Measurements from ENCODE around the gene ZMAT5. TPM values are rescaled to one million over a fixed set of nuclear protein-coding genes. Genes with fewer than 3 reads are reported as not detected.
A peak's percentile ranks its signal among the peaks of the same experiment; 100 is the strongest.

ZMAT5 gene
- total and polyA plus RNA-seq, 2 of the 13 experiments (the other 11 are each of a cell fraction or from before 2014, with no cell fraction given), result 20.7 to 27.8 TPM

- TF ChIP-seq HMG20A (CRISPR knock-in tag; IDR thresholded peaks at IDR 0.05; ENCODE audit: borderline replicate concordance) (0 out of 2 replicates have a peak, but pooled peaks have one; percentile 13), ZNF749 (CRISPR knock-in tag; IDR thresholded peaks at IDR 0.05; ENCODE audit: borderline replicate concordance) (0 out of 2 replicates have a peak, but pooled peaks have one; percentile 67), ZNF446 (CRISPR knock-in tag; IDR thresholded peaks at IDR 0.05) (no peak), ZNF556 (CRISPR knock-in tag; IDR thresholded peaks at IDR 0.05; ENCODE audit: borderline replicate concordance) (no peak), ZNF317 (CRISPR knock-in tag; IDR thresholded peaks at IDR 0.05) (peak; percentile 80), ZSCAN29 (CRISPR knock-in tag; conservative IDR thresholded peaks at IDR 0.05) (no peak)
These were observed at the start of gene ZMAT5 (continued) for GRCh38 chr22:29766632-29767170.

DNA sequence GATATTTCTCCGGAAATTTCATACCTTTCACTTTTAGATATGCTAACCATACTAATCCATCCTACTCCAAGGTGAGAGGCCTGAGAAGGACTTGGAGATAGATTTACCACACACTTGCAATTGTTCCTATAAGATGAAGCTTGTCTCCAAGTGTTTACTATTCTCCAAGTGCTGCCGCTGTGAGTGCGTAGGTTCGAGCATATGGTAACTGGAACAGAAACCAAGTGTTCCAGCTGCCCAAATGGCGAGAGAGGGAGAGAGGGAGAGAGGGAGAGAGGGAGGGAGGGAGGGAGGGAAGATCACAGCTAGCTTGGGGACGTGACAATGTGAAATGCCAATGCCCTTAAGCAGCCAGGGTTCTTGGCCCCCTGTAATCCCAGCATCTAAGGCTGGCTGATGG lies 49.7 kb upstream of the ZMAT5 start:
- Histone ChIP-seq H3K4me1 (ENCODE audit: insufficient read depth, low read length) (peaks cover 52% of the 10 kb centered on the region), H3K27ac (ENCODE audit: extremely low read length, insufficient read depth, low read length) (no peak overlapping the region), H4K20me1 (ENCODE audit: insufficient read depth, low read length) (peaks cover 5% of the 10 kb centered on the region; the same call in 1 of the 2 replicates), H3K27me3 (ENCODE audit: control insufficient read depth in 1 of 2, insufficient read depth in 2 of 2, low read length in 2 of 2) (no peaks in the 10 kb centered on the region; a peak in 1 of 5 replicates), H3K79me2 (ENCODE audit: insufficient read depth, low read length) (no peaks in the 10 kb centered on the region), H3K4me3 (replicated peaks in 1 of 3; ENCODE audit: insufficient read depth in 1 of 3, low read depth in 2 of 3, low read length in 3 of 3) (no peak overlapping the region), H3K4me2 (ENCODE audit: low read depth, low read length) (no peak overlapping the region), H2AFZ (ENCODE audit: low read length) (no peak overlapping the region), H3K9me3 (ENCODE audit: low read length) (no peaks in the 10 kb centered on the region), H3K36me3 (replicated peaks in 1 of 2; ENCODE audit: control insufficient read depth in 1 of 2, insufficient read depth in 2 of 2, low read length in 2 of 2) (peaks cover 17 to 41% of the 10 kb centered on the region in 2 experiments), H3K9ac (ENCODE audit: insufficient read depth, low read depth, low read length) (no peak overlapping the region)
- no peak for FAIRE-seq
- no peak for ATAC-seq
- in situ Hi-C loops (cut with HindIII; ENCODE audit: extremely low pct_ligation_motif_present, low pct_unique_long_range_greater_than_20kb) (no loop called here), intact Hi-C loops (cut with micrococcal nuclease; ENCODE audit: unreplicated experiment) (no loop called here)
- WGBS (ENCODE audit: low lambda C conversion rate), result 95% methylated on average over 6 of the region's 6 CpGs
- CTCF ChIA-PET (ENCODE audit: low intra/inter-chr PET ratio, low total read pairs), result no interaction called here
- BruUV-seq (replicated peaks), result no TSS peak
- no peak for DNase-seq (ENCODE audit: low spot score)
- POLR2A ChIA-PET, result interaction anchor here (1.8 kb wide), 1 partner anchor 17 kb away, joined by 7 read pairs; no protein-coding TSS in a partner anchor
- TF ChIP-seq ZMYM2 (CRISPR knock-in tag; IDR thresholded peaks at IDR 0.05), result no peak
- TF ChIP-seq, protein P1, sequence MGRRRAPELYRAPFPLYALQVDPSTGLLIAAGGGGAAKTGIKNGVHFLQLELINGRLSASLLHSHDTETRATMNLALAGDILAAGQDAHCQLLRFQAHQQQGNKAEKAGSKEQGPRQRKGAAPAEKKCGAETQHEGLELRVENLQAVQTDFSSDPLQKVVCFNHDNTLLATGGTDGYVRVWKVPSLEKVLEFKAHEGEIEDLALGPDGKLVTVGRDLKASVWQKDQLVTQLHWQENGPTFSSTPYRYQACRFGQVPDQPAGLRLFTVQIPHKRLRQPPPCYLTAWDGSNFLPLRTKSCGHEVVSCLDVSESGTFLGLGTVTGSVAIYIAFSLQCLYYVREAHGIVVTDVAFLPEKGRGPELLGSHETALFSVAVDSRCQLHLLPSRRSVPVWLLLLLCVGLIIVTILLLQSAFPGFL (CRISPR knock-in tag; IDR thresholded peaks at IDR 0.05), result no peak
- TF ChIP-seq MBD4 (IDR thresholded peaks at IDR 0.05; ENCODE audit: borderline replicate concordance, low read length), result no peak
- TF ChIP-seq ZFP36L2 (CRISPR knock-in tag; IDR thresholded peaks at IDR 0.05), result no peak
- TF ChIP-seq RFXANK (CRISPR knock-in tag; IDR thresholded peaks at IDR 0.05), result no peak
- no peak for TF ChIP-seq ZNF235 (CRISPR knock-in tag; IDR thresholded peaks at IDR 0.05; ENCODE audit: borderline replicate concordance)
- no peak for TF ChIP-seq MATR3 (CRISPR knock-in tag; IDR thresholded peaks at IDR 0.05)
- TF ChIP-seq ZBTB25 (CRISPR knock-in tag; IDR thresholded peaks at IDR 0.05), result no peak
- no peak for TF ChIP-seq PAF1 (CRISPR knock-in tag; IDR thresholded peaks at IDR 0.05)
- TF ChIP-seq EZH2 (conservative IDR thresholded peaks at IDR 0.05; ENCODE audit: low read depth, low read length), result no peak
- TF ChIP-seq CENPT (CRISPR knock-in tag; IDR thresholded peaks at IDR 0.05; ENCODE audit: low read depth), result no peak
- no peak for TF ChIP-seq GMEB2 (CRISPR knock-in tag; IDR thresholded peaks at IDR 0.05; ENCODE audit: low read depth)
- TF ChIP-seq ZNF253 (CRISPR knock-in tag; IDR thresholded peaks at IDR 0.05; ENCODE audit: borderline replicate concordance), result no peak
- no peak for TF ChIP-seq ZEB1 (IDR thresholded peaks at IDR 0.05; ENCODE audit: insufficient replicate concordance, low read depth)
- no peak for TF ChIP-seq BRD4 (CRISPR knock-in tag; IDR thresholded peaks at IDR 0.05)
